Colonic mucosa (tissue), 4 donors: ENCODE results near the gene PLXNA4. TPM values are rescaled to one million over a fixed set of nuclear protein-coding genes. Genes with fewer than 3 reads are reported as not detected.

Experiments
- DNase-seq: peaks from one replicate; pipeline ENCODE4 v3.0.0-alpha.2; 2020
- H3K27ac ChIP-seq: fragments of 200-600 bp; one replicate; pipeline ENCODE4 v1.8.0; 2021
- H3K27me3 ChIP-seq: fragments of 200-600 bp; one replicate; pipeline ENCODE4 v1.8.0; 2021
- H3K36me3 ChIP-seq: fragments of 200-600 bp; one replicate; pipeline ENCODE4 v1.8.0; 2021
- H3K4me1 ChIP-seq: fragments of 200-600 bp; one replicate; pipeline ENCODE4 v1.8.0; 2021; ENCODE audit warnings: mild to moderate bottlenecking
- H3K4me3 ChIP-seq: fragments of 200-600 bp; one replicate; pipeline ENCODE4 v1.8.0; 2021
- H3K9ac ChIP-seq, 2 donors: one replicate each; pipeline ENCODE4 v1.7.0; 2013; ENCODE audit warnings: control low read depth in 2 of 2, low read depth in 2 of 2, low read length in 2 of 2
- H3K9me3 ChIP-seq: fragments of 200-600 bp; one replicate; pipeline ENCODE4 v1.8.0; 2021
- intact Hi-C: fragments of 100-400 bp; cut with DNase I; formaldehyde crosslinking; loops from one replicate; pipeline ENCODE4 v1.14.1; 2022
- total RNA-seq, 2 donors: library from RNA; stranded (reverse); fragmentation: NEBNext Ultra II Directional in 1 of 2; extraction: Animal tissue kit (Norgen Biotek cat#: 25700) in 1 of 2; gene quantifications; one replicate each; pipeline ENCODE4 v1.2.1, GENCODE V29; 2021
- TF ChIP-seq, protein P1 (sequence below): fragments of 200-600 bp; IDR thresholded peaks from one replicate; pipeline ENCODE4 v1.8.0; 2022; ENCODE audit warnings: antibody characterized with exemption, mild to moderate bottlenecking
- donor health status: healthy.
- donor health status: DM: no; HTN: no; CAD: no.
- donor health status: DM: no; HTN: no; CAD: no.

PLXNA4 gene
- total RNA-seq, 2 donors from 2014 or later, result 0.15 to 0.77 TPM

DNA sequence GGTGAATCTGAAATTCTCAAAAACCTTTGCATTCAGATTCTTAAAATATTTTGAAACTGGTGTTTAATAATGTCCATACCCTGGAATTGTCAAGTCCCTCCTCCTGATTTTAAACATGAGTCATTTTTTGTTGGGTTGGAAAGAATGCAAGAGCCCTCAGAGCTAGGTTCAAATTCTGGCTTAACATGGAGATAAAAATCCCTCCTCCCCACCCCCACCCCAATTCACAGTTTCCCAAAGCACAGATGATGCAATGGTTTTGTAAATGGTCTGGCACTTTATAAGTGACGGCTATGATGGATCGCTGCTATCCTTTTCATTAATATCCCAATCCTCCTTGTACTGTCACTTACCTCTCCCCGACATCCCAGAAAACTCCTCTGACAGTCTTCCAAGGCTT is 332.8 kb downstream of the PLXNA4 start:
- H3K27me3 ChIP-seq, result no peaks in the 10 kb centered on the region
- H3K27ac ChIP-seq, result no peak overlapping the region
- no peaks in the 10 kb centered on the region for H3K9me3 ChIP-seq
- TF ChIP-seq, protein P1, sequence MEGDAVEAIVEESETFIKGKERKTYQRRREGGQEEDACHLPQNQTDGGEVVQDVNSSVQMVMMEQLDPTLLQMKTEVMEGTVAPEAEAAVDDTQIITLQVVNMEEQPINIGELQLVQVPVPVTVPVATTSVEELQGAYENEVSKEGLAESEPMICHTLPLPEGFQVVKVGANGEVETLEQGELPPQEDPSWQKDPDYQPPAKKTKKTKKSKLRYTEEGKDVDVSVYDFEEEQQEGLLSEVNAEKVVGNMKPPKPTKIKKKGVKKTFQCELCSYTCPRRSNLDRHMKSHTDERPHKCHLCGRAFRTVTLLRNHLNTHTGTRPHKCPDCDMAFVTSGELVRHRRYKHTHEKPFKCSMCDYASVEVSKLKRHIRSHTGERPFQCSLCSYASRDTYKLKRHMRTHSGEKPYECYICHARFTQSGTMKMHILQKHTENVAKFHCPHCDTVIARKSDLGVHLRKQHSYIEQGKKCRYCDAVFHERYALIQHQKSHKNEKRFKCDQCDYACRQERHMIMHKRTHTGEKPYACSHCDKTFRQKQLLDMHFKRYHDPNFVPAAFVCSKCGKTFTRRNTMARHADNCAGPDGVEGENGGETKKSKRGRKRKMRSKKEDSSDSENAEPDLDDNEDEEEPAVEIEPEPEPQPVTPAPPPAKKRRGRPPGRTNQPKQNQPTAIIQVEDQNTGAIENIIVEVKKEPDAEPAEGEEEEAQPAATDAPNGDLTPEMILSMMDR, result no peak
- intact Hi-C loops, result no loop called here
- no peaks in the 10 kb centered on the region for H3K4me1 ChIP-seq
- no peak for DNase-seq
- no peaks in the 10 kb centered on the region for H3K36me3 ChIP-seq
- H3K4me3 ChIP-seq, result no peak overlapping the region
- no peak overlapping the region for H3K9ac ChIP-seq

GRCh38 chr7:132243051-132243450 is 333.2 kb downstream of the PLXNA4 start:
- no peak overlapping the region for H3K4me3 ChIP-seq
- H3K4me1 ChIP-seq, result no peaks in the 10 kb centered on the region
- DNase-seq, result no peak
- TF ChIP-seq, protein P1, result no peak
- no peaks in the 10 kb centered on the region for H3K36me3 ChIP-seq
- H3K9ac ChIP-seq, result no peak overlapping the region
- H3K27ac ChIP-seq, result no peak overlapping the region
- H3K27me3 ChIP-seq, result no peaks in the 10 kb centered on the region
- intact Hi-C loops, result no loop called here
- no peaks in the 10 kb centered on the region for H3K9me3 ChIP-seq

DNA sequence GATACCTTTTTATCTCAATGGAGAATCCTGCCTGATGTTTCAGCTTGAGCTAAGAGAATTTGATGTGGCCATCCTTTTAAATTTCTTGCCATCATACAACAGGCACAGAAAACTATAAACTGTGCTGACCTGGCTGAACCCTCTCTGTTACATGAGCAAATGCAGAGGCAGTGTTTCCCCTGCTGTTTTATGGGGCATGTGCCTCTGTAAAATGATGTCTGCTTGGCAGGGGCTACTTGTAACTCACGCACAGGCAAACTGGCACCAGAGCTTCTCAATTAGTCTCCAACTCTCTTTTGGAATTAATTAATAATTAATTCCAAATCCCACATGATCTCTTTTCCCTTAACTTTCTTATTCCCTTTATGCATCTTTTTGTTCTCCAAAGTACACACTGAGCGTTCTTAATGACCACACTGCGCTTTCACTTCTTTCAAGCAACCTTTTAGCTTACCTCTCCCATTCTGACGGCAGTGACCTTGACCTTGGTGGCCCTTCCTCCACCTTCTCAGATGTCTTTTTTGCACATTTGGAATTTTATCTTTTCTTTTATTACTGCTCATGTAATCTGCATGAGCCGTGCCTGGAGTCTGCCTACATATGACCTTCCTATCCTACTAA is 334.0 kb downstream of the PLXNA4 start:
- no peak for DNase-seq
- Histone ChIP-seq H3K9me3 (no peaks in the 10 kb centered on the region), H3K4me3 (no peak overlapping the region), H3K4me1 (no peaks in the 10 kb centered on the region), H3K27me3 (no peaks in the 10 kb centered on the region), H3K36me3 (no peaks in the 10 kb centered on the region), H3K9ac (no peak overlapping the region), H3K27ac (no peak overlapping the region)
- TF ChIP-seq, protein P1, result no peak
- intact Hi-C loops, result no loop called here

GRCh38 chr7:132240821-132241422 is 335.3 kb downstream of the PLXNA4 start:
- Histone ChIP-seq H3K27me3 (no peaks in the 10 kb centered on the region), H3K36me3 (no peaks in the 10 kb centered on the region), H3K4me3 (no peak overlapping the region), H3K9ac (no peak overlapping the region), H3K4me1 (no peaks in the 10 kb centered on the region), H3K27ac (no peak overlapping the region), H3K9me3 (no peaks in the 10 kb centered on the region)
- TF ChIP-seq, protein P1, result no peak
- intact Hi-C loops, result no loop called here
- DNase-seq, result no peak

DNA sequence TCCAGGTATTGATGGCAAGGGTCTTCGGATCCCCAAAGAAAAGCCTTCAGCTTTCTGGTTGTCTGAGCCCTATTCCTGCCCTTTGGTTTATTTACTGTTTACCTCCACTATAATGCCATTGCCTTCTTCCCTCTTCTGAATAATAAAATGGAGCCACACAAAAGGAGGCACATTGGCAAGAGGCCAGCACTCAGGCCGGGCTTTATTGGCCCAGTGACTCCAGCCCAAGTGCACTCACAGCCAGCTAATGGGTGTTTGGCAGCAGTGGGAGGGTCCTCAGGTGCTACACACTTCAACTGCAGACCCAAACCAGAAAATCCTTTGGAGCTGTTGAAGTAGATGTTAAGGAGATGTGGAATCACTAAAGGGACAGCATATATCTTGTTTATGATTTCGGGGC is 336.0 kb downstream of the PLXNA4 start:
- intact Hi-C loops, result no loop called here
- Histone ChIP-seq H3K4me1 (no peaks in the 10 kb centered on the region), H3K27me3 (no peaks in the 10 kb centered on the region), H3K27ac (no peak overlapping the region), H3K4me3 (no peak overlapping the region), H3K9ac (no peak overlapping the region), H3K9me3 (no peaks in the 10 kb centered on the region), H3K36me3 (no peaks in the 10 kb centered on the region)
- peak; percentile 70 for DNase-seq
- TF ChIP-seq, protein P1, result no peak
